HG03135 (cell line): Measurements from ENCODE around the gene MEGF6.

Source experiments
- ATAC-seq: cut with Tn5 transposase; IDR thresholded peaks from one replicate; pipeline ENCODE4 v1.9.1; 2021; ENCODE audit warnings: mild to moderate bottlenecking, moderate library complexity; ENCODE audit not compliant: unreplicated experiment

Gene MEGF6

GRCh38 chr1:3510136-3510955 lies 101.0 kb downstream of the MEGF6 start:
- ATAC-seq, result no peak

DNA sequence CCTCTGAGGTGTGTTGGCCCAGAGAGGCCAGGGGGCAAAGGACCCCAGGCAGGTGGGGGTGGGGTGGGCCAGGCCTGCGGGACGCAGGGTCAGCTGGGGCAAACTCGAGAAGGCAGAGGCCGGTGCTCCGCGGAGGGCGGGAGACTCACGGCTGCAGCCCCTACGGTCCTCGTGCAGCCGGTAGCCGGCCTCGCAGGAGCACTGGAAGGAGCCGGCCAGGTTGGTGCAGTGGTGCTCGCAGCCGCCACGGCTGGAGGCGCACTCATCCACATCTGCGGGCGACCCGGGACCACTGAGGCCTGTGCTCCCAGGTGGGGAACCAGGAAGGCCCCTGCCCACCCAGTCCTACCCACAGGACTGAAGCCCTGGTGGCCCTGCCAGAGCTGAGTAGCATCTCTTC lies 101.6 kb downstream of the MEGF6 start:
- no peak for ATAC-seq

DNA sequence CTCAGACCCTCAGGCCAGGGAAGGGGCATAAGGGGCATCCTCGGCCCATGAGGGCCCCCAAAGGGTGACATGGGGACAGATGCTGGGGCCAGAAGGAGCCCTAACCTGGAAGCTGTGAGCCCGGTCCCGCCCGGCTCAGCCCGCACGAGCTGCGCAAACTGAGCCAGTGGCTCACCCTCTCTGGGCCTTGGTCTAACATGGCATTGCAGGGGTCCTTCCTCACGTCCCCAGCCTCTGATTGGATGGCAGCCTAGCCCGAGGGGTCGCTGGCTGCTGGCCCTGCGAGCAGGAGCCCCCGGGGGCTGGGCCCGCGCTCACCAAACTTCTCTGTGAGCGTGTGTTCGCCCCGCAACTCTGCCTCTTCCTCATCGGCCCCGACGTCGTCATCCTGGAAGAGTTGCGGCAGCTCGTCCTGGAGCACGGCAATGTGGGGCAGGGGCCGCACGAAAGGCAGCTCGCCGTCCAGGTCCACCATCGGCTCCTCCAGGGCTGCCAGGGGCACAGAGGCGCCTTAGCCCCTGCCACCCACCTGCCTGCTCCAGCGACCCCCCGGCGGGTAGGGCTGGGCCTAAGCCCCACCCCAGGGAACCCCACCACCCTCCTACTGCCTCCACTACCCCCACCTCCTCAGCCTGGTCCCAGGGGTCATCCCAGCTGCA lies 102.4 kb downstream of the MEGF6 start:
- no peak for ATAC-seq

DNA sequence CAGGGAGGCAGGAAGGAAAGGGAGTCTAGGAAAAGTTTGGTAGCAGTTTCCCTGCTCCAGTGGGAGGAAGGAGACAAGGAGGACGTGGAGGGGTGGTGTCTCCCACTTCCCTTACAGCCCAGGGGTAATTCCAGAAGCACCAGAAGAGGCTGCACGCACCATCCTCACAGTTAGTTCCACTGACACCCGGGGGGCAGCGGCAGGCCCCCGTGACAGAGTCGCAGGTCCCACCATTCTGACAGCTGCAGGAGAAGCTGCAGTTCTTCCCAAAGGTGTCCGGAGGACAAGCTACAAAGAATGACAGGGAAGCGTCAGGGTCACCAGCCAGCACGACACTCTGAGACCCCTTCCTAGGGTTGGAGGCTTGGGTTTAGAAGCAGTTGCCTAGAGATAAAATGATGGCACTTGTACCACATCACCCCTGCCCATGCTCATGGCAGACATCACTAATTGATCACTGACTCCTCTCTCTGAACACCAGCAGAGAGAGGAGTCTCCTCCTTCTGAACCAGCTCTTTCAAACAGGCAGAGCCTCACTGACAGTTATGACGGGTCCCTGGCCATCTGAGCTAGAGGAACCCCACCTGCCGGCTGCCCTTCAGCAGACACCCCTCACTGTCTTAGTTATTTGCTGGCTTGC lies 103.6 kb downstream of the MEGF6 start:
- no peak for ATAC-seq

DNA sequence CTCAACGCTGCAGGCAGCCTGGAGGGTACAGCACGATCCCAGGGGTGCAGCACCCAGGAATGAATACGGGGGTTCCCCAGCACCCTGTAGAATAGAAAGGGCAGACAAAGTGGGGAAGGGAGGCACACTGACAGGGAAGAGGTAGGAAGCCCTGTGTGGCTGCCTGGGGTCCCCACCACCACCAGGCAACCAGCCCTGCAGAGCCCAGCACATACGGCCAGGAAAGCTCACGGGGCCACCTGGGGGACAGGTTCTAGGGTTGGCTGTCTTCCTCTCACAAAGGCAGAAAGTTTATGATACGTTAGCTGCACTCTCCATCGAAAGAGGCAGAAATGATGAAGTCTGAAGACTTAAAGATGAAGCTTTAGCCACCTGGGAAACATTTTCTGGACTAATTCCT lies 104.4 kb downstream of the MEGF6 start:
- no peak for ATAC-seq

- ATAC-seq, result no peak
Measured at GRCh38 chr1:3506041-3506440, 105.3 kb downstream of the MEGF6 start.

- no peak for ATAC-seq
Measured at GRCh38 chr1:3505161-3505560, 106.1 kb downstream of the MEGF6 start.

- no peak for ATAC-seq
Measured at GRCh38 chr1:3504822-3505153, 106.5 kb downstream of the MEGF6 start.

- no peak for ATAC-seq
Measured at GRCh38 chr1:3504151-3504821, 107.0 kb downstream of the MEGF6 start.

DNA sequence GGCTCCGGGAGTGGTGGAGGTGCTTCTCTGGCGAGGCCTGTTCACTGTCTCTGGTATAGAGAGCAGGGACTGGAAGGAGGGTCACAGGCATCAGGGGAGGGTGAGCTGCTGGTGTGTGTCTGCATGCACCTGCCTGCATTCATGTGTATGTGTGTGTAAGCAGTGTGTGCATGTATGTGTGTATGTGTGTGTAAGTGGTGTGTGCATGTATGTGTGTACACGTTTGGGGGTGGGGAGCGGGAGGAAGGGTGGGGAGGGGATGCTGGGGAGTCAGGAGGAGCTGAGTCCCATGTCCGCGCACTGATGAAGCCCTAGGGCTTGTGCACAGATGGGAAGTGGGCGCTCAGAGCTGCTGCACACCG lies 107.8 kb downstream of the MEGF6 start:
- no peak for ATAC-seq

- no peak for ATAC-seq
Measured at GRCh38 chr1:3502641-3503524, 108.4 kb downstream of the MEGF6 start.

DNA sequence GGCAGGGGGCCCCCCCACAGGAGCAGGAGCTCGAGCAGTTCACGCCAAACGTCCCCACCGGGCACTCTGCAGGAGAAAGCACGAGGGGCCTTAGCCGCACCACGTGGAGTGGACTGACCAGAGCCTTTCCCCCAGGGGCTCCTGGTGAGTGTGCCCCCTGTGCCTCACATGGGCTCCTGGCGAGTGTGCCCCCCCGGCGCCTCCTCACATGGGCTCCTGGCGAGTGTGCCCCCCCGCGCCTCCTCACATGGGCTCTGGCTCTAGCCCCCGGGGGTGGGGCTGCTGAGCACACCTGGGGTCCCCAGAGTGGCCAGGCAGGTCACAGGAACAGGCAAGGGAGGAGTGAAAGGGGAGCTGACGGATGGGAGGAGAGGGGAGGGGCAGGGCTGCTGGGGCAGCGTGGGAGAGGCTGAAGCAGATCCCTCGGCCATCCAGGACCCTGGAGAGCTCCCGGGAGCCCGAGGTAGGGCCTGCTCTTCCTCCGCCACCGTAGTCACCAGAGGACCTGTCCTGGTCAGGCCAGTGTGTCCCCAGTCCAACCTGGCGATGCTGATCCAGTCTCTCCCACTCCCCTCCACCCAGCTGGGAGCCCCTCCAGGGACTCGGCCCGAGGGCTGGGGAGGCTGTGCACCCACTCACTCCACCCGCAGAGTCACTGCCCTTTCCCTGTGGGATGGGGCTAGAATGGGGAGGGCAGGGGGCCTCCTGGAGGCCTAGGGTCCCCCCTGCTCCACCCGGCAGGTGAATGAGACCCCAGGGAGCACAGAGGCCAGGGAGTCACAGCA lies 109.3 kb downstream of the MEGF6 start:
- ATAC-seq, result no peak

DNA sequence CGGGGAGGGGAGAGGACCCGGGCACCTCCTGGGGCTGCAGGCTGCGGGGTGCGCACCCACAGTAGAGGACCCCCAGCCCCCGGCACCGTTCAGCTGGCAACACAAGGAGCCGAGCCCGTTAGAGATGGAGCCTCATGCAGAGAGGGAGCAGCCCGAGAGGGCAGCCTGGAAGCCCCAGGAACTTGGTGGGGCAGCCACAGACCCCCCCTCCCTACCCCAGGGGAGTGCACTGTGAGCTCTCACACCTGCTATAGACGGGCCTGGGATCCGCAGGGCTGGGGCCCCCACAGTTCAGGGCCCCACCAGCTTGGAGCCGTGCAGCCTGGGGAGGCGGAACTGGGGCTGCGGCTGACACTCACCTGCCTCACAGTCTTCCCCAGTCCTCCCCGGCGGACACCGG lies 109.9 kb downstream of the MEGF6 start:
- ATAC-seq, result no peak

DNA sequence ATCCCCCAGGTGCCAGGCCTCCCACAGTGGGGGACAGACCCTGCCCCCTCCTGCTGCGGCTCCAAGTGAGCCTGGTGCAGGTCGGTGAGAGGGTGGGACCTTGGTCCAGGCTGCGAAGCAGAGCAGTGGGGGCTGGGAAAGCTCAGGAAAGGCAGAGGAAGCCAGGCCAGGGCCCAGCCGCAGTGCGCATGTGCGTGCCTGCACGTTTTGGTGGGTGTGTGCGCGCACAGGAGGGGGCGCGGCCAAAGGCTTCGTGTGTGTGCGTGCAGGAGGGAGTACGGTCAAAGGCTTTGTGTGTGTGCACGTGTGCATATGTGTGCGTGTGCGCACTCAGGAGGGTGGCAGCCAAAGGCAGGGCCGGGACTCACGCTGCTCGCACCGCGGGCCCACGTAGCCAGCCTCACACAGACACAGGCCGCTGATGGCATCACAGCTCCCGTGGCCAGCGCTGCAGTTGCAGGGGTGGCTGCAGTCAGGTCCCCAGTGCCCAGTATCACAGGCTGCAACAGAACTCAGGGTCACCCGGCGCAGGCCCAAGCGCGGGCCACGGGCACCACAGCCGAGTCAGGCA lies 111.0 kb downstream of the MEGF6 start:
- no peak for ATAC-seq

GRCh38 chr1:3499611-3500010 lies 111.7 kb downstream of the MEGF6 start:
- ATAC-seq, result no peak

DNA sequence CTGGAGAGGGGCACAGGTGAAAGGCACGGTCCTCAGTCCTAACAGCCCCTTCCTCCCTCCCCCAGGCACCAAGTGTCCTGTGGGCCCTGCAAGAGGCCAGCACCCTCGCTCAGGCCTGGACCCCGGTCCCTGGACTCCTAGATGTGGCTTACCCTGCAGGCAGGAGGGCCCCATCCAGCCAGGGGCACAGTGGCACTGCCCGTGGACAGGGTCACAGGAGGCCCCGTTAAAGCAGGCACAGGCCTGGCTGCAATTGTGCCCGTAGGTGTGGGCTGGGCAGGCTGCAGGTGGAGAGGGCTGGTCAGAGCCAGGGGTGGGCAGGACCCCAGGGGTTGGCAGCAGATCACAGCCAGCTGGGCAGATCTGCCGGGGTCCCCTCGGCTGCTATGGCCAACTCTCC lies 112.3 kb downstream of the MEGF6 start:
- no peak for ATAC-seq

DNA sequence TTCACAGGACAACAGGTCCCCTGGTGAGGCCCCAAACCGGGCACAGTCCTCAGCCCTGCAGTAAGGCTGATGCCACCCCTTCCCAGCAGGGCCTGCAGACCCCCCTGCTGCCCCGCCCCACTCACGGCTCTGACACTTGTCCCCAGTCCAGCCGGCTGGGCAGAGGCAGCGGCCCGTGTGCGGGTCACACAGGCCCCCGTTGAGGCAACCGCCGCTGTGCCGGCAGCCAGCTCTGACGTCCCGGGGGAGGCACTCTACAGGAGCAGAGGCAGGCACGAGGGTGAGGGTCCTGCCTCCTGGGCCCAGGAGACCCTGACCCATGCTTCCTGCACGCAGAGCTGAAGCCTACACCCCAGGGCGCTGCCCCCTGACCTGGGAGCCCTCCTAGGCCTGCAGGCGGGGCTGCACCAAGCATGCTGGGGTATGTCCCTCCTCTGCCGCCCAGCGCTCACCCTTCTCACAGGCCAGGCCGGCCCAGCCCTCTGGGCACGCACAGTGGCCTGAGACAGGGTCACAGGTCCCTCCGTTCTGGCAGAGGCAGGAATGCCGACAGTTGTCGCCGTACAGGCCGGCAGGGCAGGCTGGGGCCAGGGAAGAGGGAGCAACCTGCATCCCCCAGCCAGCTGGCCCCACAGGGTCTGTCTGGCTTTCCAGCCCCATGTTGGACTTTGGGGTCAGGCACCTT lies 112.9 kb downstream of the MEGF6 start:
- ATAC-seq, result no peak

DNA sequence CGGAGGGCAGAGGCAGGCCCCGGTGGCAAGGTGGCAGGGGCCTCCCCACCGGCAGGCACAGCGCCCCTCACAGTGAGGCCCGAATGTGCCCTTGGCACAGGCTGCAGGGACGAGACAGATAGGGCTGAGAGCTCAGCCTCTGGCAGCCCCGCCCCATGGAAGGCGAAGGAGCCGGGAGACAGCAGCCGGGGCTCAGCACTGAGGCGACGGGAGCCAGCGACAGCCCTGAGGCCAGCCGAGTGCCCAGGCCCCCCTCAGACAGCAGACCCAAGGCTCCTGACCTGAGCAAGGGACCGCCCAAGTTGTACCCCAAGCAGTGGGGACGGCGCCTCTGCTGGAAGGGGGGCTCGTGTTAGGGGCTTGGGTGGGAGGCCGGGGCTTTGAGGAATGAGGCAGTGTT lies 113.8 kb downstream of the MEGF6 start:
- no peak for ATAC-seq

- ATAC-seq, result no peak
Measured at GRCh38 chr1:3496916-3497315, 114.4 kb downstream of the MEGF6 start.
